Measurements from ENCODE around the gene APEX1.
"Not testable (repeated sequence)": the region's sequence is repeated elsewhere in the genome, so short reads cannot be mapped to it uniquely, and the experiment has no call there.

APEX1 gene

DNA sequence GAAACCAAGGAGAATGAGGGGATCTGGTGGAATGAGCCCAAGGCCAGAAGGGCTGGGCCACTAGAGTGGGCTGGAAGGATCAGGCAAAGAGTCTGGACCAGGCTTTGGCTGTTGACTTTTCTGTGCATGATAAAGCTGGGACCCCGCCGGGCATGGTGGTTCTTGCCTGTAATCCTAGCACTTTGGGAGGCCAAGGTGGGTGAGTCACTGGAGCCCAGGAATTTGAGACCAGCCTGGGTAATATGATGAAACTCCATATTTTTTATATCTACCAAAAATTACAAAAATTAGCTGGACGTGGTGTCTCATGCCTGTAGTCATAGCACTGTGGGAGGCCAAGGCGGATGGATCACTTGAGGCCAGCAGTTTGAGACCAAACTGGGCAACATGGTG lies 18.7 kb upstream of the APEX1 start:
- no peak for DNase-seq

DNA sequence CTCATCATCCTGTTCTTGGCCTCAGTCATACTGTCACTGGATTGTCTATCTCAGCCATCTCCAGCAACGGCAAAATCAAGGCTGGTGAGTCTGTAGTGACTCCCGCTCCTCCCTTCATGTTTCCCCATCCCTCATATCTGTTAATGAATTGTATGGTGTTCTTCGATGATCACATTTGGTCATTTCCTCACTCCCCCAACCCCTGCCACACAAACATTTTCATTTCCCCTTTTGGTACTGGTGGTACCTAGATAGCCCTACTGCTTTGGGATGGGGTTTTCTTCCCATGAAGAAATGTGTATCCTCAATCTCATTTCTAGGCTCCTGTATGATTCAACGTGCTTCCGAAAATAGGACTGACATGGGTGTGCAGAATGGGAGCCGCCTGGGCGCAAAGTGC lies 16.4 kb upstream of the APEX1 start:
- no peak for DNase-seq

DNA sequence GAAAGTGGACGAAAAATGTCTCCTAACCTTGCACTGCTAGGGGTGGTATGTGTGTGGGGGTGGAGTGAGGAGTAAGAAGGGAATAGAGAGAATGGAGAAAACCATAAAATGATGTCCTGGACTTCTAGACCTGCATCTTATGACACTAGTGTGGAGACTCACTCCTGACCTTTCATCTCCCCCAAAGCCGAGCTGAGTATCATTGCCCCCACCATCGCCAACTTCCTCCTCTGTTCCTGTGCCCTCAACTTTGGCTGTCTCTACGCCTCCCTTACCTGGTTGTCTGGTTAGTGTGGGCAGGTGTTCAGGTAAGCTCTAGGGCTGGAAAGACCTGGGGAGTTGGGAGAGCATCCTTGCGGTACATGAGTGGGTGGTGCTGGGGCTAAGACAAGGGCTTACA lies 14.6 kb upstream of the APEX1 start:
- DNase-seq = no peak

DNA sequence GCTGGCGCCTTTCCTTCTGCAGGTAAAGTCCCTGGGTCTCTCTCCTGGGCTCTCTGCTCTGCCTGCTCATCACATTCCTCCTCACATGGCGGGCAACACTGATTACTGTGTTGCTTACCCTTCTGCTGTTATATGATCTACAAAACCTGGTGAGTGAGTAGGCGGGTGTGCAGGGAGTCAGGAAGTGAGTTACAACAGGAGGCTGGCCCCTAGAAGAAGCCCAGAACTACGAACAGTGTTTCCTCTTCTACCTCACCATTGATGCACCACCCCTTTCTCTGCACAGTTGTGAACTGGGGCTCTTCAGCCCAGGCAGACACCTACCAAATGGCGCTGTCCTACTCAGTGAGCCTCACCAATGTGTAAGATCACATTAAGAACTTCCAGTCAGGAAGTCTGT lies 14.1 kb upstream of the APEX1 start:
- DNase-seq = peak; percentile 35 to 43

DNA sequence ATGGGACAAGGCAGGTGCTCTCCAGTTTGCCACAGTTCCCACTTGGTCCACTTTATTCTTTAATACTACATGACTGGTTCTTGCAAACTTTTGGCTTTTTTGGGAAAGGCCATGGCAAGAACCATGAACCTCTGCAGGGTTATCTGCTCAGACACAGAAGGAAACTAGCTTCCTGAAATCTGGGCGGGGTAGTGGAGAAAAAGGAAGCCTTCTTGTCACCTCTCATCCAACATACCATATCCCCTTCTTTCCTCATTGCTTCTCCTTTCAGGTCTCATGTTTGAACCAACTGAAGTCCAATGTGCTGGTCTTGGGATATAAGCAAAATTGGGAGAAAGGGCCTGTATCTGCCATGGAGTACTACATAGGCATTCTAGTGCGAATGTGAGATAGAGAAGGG lies 13.6 kb upstream of the APEX1 start:
- DNase-seq = peak; percentile 41 to 43

DNA sequence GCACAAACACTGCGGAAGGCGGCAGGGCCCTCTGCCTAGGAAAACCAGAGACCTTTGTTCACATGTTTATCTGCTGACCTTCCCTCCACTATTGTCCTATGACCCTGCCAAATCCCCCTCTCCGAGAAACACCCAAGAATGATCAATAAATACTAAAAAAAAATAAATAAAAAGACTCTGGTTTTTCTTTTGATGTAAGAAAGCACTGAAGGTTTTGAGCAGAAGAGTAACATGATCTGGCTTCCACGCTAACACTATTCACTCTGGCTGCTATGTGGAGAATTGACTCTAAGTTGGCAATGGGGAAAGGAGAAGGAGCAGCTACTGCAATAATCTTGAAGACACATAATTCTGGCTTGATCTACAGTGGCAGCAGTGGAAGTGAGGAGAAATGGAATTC lies 11.4 kb upstream of the APEX1 start:
- not testable (repeated sequence) for DNase-seq

DNA sequence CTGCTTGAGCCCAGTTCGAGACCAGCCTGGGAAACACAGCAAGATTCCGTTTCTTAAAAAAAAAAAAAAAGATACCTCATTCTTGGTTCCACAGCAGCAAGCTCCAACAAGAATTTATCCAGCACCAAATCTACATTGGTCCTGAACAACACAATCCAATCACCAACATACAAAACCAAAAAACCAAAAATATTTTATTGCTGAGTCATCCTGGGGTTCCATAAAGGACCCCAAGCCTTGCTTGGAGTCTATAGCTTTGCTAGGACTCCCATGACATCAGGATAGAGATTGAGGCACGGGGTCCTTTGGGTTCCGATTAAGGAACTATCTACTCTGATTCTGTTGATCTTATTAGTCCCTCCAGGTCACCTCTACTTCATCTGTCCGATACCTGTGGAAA lies 8.1 kb upstream of the APEX1 start:
- no peak for DNase-seq

DNA sequence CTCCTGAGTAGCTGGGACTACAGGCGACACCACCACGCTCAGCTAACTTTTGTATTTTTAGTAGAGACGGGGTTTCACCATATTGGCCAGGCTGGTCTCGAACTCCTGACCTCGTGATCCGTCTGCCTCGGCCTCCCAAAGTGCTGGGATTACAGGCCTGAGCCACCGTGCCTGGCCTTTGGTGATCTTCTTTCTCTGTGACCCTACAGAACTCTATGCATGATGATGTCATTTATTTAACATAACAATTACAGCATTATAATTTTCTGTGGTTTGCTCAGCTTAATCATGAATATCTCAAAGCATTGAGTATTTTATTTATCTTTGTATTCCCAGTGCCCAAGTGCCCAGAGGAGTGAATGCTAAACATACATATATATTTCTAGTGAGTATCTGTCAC lies 2.2 kb upstream of the APEX1 start:
- not testable (repeated sequence) for DNase-seq

DNA sequence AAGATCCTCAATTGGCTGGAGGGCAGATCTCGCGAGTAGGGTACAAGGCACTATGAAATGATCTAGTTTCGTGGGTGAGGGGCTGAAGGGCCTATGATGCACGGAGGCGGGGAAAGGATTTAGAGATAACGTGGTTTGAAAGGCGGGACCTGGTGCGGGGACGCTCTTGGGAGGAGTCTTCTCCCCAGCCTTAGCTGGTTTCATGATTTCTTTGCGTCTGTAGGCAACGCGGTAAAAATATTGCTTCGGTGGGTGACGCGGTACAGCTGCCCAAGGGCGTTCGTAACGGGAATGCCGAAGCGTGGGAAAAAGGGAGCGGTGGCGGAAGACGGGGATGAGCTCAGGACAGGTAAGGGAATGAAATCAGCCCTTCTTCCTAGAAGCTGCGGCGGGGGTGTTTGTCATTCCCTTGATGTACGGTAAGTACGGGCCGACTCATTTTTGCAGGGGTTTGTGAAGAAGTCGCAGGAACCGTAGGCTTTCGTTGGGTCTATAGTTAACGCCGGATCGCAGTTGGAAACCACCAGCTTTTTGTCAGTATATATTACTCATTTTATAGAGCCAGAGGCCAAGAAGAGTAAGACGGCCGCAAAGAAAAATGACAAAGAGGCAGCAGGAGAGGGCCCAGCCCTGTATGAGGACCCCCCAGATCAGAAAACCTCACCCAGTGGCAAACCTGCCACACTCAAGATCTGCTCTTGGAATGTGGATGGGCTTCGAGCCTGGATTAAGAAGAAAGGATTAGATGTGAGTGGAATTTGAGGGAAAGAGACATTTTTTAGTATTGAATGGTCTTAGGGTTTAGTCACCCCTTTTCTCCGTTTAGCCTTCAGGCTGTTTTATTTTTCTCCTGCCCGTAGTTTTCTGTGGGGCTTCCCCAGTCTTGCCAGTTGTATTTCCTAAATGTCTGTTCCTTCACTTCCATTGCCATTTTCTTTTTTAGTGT lies 602 bp downstream of the APEX1 start:
- peak in 1 of 2 donors; percentile 81 for DNase-seq

DNA sequence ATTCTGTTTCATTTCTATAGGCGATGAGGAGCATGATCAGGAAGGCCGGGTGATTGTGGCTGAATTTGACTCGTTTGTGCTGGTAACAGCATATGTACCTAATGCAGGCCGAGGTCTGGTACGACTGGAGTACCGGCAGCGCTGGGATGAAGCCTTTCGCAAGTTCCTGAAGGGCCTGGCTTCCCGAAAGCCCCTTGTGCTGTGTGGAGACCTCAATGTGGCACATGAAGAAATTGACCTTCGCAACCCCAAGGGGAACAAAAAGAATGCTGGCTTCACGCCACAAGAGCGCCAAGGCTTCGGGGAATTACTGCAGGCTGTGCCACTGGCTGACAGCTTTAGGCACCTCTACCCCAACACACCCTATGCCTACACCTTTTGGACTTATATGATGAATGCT lies 1.9 kb downstream of the APEX1 start:
- peak; percentile 48 to 49 for DNase-seq

DNA sequence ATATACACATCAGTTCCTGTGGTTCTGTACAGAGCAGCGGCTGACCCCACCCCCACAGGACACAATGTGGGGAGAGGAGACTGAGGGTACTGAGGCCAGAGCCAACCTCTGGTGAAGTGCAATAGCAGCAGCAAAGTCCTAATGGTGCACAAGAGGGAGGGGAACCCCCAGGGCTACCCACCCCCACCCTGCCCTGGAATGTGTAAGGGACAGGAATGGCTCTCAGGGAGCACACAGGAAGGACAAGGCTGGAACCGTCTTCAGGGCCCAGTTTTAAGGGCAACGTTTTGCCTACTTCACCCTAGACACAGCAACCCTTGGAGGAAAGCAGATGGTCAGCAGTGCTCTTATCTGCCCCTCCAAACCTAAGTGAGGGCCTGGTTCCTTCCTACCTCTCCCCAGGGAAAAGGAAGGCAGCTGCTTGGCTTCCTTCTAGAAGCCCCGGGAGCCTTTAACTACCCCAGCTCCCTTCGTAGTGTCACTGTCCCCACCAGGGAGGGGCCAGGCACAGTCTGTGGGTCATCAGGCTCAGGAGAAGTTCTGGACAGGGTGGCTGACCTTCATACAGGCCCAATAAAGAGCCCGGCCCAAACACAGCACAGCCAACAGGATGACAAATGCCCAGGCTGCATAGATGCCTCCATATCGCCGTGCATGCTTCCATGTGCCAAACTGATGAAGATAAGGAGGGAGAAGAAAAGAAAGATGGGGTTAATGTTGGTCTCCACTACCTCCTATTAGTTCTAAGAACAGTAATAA lies 3.2 kb downstream of the APEX1 start:
- DNase-seq = no peak

DNA sequence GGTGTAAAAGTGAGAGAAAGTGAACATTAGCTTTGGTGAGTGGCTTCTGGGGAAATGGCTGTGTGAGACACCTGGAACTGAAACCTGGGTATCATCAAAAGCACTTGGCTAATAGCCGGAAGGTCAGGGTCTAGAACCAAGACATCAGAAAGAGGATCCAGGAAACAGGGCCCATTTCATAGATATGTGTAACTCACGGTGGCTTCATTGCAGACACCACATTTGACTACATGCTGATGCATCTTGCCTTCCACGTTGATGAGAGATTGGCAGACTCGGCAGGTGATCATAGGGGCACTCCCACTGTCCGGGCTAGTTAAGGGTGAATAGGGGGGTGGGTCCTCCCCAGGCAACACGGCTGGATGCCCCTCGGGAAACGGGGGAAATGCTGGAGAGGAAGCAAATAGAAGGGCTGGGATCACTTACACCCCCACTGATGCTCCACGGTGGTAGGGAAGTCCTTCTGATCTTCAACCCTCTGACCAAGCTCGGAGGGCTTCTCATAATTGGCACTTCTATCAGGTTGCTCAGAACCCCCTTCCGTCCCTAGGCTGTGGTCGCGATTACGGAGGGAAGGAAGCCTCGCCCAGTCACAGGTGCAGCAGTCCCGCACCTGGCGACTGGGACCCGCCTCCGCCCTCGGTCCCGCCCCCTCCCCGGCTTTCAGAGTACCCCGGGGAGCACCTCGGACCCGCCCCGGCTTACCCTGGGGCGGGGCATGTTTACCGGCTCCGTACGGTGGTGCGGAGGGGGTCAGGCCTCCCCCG lies 5.6 kb downstream of the APEX1 start:
- no peak for DNase-seq

DNA sequence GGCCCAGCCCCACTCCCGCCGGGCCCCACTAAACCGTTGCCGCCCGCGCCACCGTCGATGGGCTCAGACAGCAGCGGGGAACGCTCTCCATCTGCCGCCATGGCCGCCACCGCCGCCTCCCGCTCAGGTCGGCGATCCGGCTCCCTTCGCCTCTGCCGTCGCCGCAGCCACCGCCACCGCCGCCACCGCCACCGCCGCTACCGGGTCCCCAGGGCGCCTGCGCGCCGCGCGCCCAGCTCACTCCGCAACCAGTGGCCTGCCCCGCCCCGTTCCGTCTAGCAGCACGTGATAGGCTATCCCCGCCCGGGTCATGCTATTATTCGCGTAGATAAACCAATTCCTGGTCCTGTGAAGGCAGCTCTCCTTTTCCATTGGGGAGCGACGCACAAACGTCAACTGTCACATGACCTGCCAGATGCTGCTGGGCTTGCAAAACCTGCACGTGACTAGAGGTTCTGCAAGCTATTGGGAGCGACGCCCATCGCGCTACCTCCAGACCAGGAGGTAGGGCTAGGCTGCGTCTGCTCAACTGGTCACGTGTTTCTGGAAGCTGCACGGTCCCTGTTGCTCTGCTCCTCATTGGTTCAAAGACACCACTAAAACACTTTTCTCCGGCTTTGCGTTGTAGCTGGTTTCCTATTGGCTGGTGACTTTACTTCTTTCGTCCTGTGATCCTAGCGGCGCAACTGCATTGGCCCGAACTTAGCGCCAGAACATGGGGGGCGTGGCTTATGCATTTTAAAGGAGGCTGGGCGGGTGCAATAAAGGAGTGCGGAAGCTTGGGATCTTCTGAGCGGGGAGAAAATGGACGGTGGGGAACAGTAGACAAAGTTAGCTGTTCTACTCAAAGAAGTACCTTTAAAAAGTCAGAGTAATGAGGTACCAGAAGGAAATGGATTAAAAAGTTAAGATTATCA lies 6.5 kb downstream of the APEX1 start, which contains the start of gene PIP4P1:
TSS of gene PIP4P1 (minus strand) at position 210 of the 917 bp plus-strand sequence. CDS start at position 101, 109 bp downstream.
- DNase-seq = peak; percentile 100

DNA sequence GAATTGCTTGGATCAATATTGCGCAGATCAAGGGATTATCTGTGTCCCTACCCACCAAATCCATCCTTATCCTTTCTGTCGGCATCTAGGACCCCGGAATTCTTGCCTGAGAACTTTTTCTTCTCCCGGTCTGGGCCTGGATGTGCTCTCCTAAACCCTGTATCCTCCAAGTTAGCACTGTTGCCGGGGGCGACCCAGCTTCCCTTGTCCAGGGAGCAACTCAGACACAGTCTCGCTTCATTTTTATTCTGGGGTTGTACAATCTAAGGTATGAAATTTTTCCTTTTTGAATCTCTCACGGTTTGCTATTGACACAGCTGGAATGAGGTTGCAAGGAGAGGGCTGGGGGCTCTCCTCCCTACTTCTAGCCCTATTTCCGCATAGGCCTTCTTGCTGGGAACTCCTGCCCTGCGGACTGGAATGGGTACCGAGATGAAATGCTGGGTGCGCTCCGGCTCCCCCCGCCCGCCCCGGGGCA lies 13.8 kb downstream of the APEX1 start:
- DNase-seq = no peak

DNA sequence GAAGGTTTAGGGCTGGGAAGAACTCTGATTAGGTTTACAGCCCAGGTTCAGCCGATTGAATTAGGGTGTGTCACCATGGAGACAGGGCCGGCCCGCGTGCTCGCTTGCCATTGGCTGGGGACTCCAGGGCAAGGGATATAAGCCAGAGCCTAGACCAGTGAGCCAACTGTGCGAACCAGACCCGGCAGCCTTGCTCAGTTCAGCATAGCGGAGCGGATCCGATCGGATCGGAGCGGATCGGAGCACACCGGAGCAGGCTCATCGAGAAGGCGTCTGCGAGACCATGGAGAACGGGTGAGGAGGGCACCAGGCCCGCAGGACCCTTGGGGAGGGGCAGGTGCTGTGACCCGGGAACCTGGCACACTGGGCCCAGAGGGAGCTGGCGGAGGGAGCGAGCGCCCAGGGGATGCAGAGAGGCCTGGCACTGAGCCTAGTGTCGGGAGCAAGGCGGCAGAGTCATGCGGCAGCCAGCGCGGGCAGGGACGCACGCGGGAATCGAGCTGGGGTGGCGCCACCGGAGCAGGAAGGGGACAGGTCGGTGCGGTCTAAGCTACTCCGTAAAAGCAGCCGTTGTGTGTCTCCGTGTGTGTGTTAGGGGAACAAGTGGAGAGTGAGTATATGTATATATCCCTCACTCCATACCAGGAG lies 14.3 kb downstream of the APEX1 start, which contains the start of gene PNP:
TSS of gene PNP (plus strand) at position 165 of the 648 bp plus-strand sequence. CDS start at position 284, 119 bp downstream.
- peak; percentile 91 to 92 for DNase-seq

DNA sequence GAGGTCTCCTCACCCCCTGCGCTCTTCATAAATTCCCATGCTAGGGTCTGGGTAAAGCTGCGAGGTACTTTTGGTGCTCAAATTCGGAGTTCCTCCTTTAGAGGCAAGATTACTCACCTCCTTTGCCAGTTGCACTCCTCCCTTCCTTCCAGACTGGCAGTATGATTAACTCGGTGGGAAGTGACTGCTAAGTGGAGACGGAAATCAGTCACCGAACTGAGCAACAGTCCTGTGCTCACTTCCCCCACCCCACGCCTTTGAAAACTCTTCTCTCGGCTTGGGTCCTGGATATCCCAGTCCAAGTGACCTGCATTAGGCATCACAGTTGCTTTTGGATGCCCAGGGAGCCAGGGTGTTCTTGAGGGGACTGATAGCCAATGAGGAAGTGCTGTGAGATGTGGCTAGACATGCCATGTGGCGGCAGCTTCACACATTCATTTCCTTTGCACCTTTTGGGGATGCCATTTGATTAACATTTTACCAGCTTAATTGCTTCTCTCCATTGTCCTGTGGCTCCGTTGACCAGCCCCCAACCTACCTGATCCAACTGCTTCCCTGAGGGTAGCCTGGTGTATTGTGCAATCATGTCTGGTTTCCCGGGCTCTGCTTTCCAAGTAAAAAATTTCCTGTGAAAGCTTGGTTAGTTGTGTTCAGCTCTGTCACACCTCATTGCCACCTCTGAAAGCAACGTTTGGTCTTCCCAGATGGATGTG lies 15.0 kb downstream of the APEX1 start:
- peak; percentile 89 to 90 for DNase-seq

DNA sequence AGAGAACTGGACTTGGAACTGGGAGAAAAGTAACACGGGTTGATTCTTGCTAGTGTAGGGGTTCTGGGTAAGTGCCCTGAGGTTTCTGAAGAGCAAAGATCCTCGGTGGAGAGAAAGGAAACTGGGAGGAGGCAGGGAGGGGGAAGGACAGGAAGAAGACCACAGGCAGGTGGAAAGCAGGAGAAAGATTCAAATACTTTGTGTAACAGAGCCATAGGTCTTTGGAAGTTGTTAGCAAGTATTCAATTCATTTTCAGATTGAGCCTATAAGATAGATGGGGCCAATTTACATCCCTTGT lies 15.5 kb downstream of the APEX1 start:
- DNase-seq = no peak

DNA sequence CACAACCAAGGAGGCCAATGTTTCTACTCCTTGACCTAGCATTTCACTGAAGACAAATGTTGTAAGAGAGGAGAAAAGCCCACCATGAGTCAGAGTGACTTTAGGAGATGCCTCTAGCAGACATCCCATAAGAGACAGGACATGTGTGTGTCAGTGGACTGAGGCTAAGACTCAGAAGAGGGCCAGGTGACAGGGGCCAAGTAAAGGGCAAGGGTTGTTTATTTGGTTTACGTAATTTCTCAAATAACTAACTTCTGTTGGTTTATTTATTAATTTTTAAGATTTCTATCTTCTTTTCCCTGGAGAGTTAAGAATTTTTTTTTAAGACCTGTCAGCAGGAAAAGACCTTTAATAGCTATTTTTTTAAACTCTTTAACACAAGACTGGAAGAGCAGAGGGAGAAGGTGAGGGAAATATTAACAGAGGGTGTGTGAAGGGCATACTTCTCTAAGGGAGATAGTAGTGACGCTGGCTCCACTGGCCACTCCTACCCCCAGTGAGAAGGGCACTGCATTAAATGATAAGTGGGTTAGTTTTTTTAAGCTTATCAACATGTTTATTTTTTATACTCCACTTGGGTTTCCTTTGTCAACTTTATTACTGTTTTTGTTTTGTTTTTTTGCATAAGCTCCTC lies 17.6 kb downstream of the APEX1 start:
- no peak for DNase-seq

DNA sequence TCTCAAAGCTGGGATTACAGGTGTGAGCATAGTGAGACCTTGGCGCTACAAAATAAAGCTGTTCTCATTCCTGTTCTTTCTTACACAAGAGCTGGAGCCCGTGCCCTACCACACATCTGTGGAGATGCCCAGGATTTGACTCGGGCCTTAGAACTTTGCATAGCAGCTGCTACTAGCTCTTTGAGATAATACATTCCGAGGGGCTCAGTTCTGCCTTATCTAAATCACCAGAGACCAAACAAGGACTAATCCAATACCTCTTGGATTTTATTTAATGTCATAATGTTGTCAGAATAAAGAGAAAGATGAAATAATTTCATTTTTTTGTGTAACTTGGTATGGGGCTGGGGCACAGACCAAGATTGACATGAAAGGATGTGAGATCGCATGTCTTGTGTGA lies 21.8 kb downstream of the APEX1 start:
- DNase-seq = no peak

Data from inflammatory macrophage (primary cell).